BE2C (cell line): ENCODE measurements around the gene POM121L2.

Source experiments
- DNase-seq: peaks from one replicate; pipeline ENCODE4 v3.0.0-alpha.2; 2020
- H3K27me3 ChIP-seq: fragments of 250-450 bp; sonication (Bioruptor Pico); 2 replicates; pipeline ENCODE4 v1.5.1; 2020; ENCODE audit warnings: mild to moderate bottlenecking
- H3K36me3 ChIP-seq: fragments of 250-450 bp; sonication (Bioruptor Pico); 2 replicates; pipeline ENCODE4 v1.5.1; 2020; ENCODE audit warnings: mild to moderate bottlenecking
- H3K4me1 ChIP-seq: fragments of 250-450 bp; sonication (Bioruptor Pico); 2 replicates; pipeline ENCODE4 v1.5.1; 2020
- H3K4me3 ChIP-seq: 2 replicates; pipeline ENCODE4 v1.5.1; 2011; ENCODE audit warnings: low read depth, low read length
- H3K9me3 ChIP-seq: fragments of 250-450 bp; sonication (Bioruptor Pico); 2 replicates; pipeline ENCODE4 v1.5.1; 2020
- CTCF ChIP-seq: IDR thresholded peaks from 2 replicates; pipeline ENCODE4 v1.5.1; 2012; ENCODE audit warnings: mild to moderate bottlenecking, low read depth, low read length

The POM121L2 gene

DNA sequence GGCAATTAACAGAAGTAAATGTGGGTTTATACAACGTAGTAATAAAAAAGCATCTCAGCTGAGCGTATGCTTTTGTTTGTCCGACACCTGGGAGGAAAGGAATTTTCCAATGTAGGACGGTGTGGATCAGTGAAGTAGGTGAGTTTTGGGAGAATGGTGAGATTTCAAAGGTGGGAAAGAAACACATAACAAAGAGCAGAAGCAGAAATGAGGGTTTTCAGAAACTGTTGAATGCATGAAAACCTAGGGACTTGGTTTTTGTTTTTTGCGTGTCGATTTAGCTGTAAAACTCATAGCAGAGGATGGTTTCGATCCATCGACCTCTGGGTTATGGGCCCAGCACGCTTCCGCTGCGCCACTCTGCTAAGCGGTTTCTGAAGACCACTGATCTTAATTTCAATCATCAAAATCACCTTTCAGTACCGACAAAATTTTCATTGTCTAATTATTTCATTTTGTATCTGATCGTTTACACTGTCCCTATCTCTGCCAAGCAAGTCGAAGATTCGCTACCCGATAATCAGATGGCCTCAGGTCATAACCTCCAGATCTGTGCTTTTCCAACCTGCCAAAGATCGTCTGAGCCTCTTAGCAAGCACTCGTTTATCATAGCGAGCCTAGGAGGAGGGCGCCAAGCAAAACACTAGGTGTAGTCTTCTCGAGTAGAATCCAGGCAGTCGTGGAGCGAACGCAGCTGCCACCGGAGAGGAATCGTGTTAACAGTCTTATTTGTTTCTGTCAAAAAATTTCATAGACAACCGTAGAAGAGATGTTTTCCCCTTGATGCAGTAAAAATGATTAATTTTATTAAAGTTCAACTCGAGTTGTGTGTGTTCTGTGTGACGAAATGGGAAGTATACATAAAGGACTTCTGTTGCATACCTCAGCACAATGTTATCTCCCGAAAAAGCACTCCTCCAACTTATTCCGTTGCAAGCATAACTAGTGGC, 20.9 kb upstream of the POM121L2 start:
- no peaks in the 10 kb centered on the region for H3K27me3 ChIP-seq
- H3K9me3 ChIP-seq, result peaks cover 3% of the 10 kb centered on the region; the same call in 1 of the 2 replicates
- peak overlapping the region; percentile 68 for H3K4me3 ChIP-seq
- peak; percentile 62 for DNase-seq
- no peaks in the 10 kb centered on the region for H3K36me3 ChIP-seq
- TF ChIP-seq CTCF, result no peak
- no peaks in the 10 kb centered on the region for H3K4me1 ChIP-seq

DNA sequence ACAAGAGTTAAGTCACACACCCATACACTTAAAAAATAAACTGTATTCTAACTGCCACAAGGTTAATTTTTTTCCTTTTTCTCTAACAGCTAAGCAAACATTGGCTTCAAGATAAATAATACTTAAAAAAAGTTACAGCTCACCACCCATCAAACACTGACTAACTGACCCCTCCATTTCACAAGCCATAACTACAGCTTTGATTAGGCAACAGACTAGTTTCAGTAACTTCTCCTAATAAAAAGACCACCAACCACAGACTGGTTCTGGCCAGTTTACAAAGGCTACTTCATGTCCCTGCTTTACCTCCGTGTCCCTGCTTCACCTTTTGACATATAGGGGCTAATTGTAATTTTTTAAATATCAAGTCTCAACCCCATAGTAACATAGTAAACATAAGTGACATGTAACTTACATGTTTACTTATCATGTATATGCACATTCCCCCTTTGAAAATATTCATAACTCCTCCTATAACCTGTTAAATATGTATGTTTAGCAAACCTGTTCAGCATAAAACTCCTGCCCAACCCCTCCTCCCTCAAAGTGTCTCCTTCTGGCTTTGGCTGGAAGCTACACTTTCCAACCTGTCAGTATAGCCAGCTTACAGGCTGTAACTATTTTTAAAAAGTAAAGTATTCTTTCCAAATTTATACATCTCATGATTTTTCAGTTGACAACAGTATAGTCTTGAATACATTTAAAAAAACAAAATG, 15.1 kb upstream of the POM121L2 start:
- Histone ChIP-seq H3K4me1 (no peaks in the 10 kb centered on the region), H3K36me3 (no peaks in the 10 kb centered on the region), H3K27me3 (peaks cover 14% of the 10 kb centered on the region), H3K9me3 (no peaks in the 10 kb centered on the region), H3K4me3 (no peak overlapping the region)
- no peak for DNase-seq
- no peak for TF ChIP-seq CTCF

DNA sequence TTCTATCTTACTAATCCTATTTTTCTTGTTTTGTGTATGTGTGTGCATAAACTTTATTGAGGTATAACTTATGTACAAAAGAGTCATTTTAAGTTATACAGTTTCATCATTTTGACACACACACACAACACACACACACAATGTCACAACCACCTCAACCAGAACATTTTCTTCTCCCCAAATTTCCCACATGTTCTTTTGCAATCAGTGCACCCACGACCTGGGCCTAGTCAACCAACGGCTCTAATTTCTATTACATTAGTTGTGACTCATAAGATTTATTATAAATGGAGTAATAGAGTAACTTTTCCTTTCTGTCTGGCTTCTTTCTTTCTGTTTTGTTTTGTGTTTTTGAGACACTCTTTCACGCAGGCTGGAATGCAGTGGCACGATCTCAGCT, 9.8 kb upstream of the POM121L2 start:
- no peak for DNase-seq
- Histone ChIP-seq H3K4me1 (no peaks in the 10 kb centered on the region), H3K36me3 (no peaks in the 10 kb centered on the region), H3K27me3 (peaks cover 24% of the 10 kb centered on the region), H3K4me3 (no peak overlapping the region), H3K9me3 (no peaks in the 10 kb centered on the region)
- TF ChIP-seq CTCF, result no peak

DNA sequence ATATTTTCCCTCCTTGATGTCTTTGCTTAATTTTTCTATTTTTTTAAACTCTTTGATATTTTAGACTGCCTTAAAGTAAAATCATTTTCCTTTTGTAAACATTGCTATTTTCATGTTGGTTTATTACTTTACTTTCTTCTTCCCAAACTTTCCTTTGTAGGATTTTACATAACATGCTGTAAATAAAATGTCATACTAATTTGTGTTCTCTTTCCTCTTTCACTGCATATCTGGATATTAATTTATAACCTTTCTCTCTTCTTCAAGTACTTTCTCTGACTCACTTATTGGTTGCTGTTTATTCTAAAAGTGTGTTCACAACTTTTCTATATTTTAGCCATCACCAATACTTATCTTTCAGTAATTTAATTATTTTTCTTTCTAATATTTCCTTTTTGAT, 9.3 kb upstream of the POM121L2 start:
- no peak for DNase-seq
- H3K4me3 ChIP-seq, result no peak overlapping the region
- peaks cover 21% of the 10 kb centered on the region for H3K27me3 ChIP-seq
- no peak for TF ChIP-seq CTCF
- no peaks in the 10 kb centered on the region for H3K36me3 ChIP-seq
- no peaks in the 10 kb centered on the region for H3K4me1 ChIP-seq
- no peaks in the 10 kb centered on the region for H3K9me3 ChIP-seq

DNA sequence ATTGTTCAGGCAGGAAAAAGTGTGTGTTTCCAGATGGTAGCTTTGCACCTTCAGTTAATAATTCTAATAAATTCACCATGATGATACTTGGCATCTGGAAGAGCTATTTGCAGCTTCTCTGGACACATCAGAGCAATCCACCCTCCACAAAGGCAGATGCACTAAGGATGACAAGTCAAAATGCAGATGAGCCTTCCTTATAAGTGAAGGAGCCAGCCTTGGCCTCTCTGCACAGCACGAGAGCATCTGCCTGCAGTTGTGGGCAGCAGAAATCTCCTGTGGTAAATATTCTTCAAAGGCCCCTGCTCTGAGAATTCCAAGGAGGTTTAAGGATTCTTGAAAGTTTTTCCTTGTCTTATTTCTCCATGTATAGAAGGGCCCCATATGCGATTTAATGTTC, 6.9 kb upstream of the POM121L2 start:
- no peak for TF ChIP-seq CTCF
- H3K27me3 ChIP-seq, result peaks cover 11% of the 10 kb centered on the region; the same call in 1 of the 2 replicates
- H3K4me3 ChIP-seq, result no peak overlapping the region
- DNase-seq, result no peak
- no peaks in the 10 kb centered on the region for H3K9me3 ChIP-seq
- no peaks in the 10 kb centered on the region for H3K36me3 ChIP-seq
- no peaks in the 10 kb centered on the region for H3K4me1 ChIP-seq

- Histone ChIP-seq H3K4me1 (no peaks in the 10 kb centered on the region), H3K9me3 (no peaks in the 10 kb centered on the region), H3K27me3 (peaks cover 33% of the 10 kb centered on the region), H3K4me3 (no peak overlapping the region), H3K36me3 (no peaks in the 10 kb centered on the region)
- DNase-seq, result no peak
- no peak for TF ChIP-seq CTCF
Observed at GRCh38 chr6:27314046-27314445, 2.0 kb upstream of the POM121L2 start.
